Measurements from ENCODE around the gene ST3GAL4.
A peak's percentile ranks its signal among the peaks of the same experiment; 100 is the strongest.

The ST3GAL4 gene

GRCh38 chr11:126317756-126318573 is 37.5 kb upstream of the ST3GAL4 start:
- H3K9ac ChIP-seq (ENCODE audit: low read length), result peak overlapping the region; percentile 81
- H3K4me3 ChIP-seq (ENCODE audit: low read length), result peak overlapping the region; percentile 65
- peaks cover 6% of the 10 kb centered on the region for H3K36me3 ChIP-seq (ENCODE audit: control insufficient read depth, insufficient read depth, low read length, severe bottlenecking)
- no peaks in the 10 kb centered on the region for H3K9me3 ChIP-seq (ENCODE audit: control insufficient read depth, low read length)
- peak; percentile 87 for DNase-seq (ENCODE audit: low read depth)
- H3K4me1 ChIP-seq (ENCODE audit: control insufficient read depth, insufficient read depth, low read length), result peaks cover 30% of the 10 kb centered on the region
- H3K27me3 ChIP-seq (replicated peaks; ENCODE audit: control insufficient read depth, insufficient read depth, low read length), result no peaks in the 10 kb centered on the region

DNA sequence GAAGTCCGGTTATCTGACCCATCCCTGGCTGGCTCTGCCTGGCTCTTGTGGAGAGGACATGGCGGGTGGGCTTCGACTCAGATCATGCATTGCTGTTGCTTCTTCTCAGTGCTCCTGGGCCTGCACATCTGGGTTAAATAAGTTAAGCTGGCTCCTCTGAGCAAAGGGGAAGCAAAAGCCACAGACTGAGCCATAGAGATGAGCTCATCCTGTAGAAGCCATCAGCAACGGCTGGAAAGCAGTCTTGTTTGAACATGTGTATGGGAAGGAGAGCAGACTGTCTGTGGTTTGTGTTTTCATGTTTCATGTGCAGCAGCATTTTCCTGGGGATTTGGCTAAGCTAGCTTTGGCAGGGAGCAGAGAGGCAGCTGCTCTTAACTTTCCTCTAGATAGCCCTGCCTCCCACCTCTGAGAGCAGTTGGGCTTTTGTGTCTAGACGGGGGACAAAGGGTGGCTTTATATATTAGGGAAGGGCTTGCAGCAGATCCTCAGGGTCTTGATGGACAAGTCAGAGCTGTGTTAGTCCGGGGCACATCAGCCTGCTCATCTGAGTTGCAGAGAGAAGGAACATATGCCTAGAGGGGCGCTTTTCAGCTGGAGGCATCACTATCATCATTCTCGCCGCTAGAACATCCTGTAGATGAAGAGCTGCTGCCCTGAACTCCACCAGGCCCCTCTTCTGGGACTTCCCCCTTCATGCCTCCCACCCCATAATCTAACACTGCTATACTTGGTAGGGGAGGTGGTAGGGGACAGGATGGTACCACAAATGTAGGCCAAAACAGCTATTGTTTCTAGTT is 36.7 kb upstream of the ST3GAL4 start:
- H3K9ac ChIP-seq (ENCODE audit: low read length), result peak overlapping the region; percentile 81
- peaks cover 5% of the 10 kb centered on the region for H3K36me3 ChIP-seq (ENCODE audit: control insufficient read depth, insufficient read depth, low read length, severe bottlenecking)
- H3K9me3 ChIP-seq (ENCODE audit: control insufficient read depth, low read length), result no peaks in the 10 kb centered on the region
- peak; percentile 91 for DNase-seq (ENCODE audit: low read depth)
- H3K27me3 ChIP-seq (replicated peaks; ENCODE audit: control insufficient read depth, insufficient read depth, low read length), result no peaks in the 10 kb centered on the region
- H3K4me1 ChIP-seq (ENCODE audit: control insufficient read depth, insufficient read depth, low read length), result peaks cover 34% of the 10 kb centered on the region
- H3K4me3 ChIP-seq (ENCODE audit: low read length), result peak overlapping the region; percentile 65

GRCh38 chr11:126319374-126319740 is 36.1 kb upstream of the ST3GAL4 start:
- Histone ChIP-seq H3K4me3 (ENCODE audit: low read length) (peak overlapping the region; percentile 65), H3K27me3 (replicated peaks; ENCODE audit: control insufficient read depth, insufficient read depth, low read length) (no peaks in the 10 kb centered on the region), H3K9me3 (ENCODE audit: control insufficient read depth, low read length) (no peaks in the 10 kb centered on the region), H3K4me1 (ENCODE audit: control insufficient read depth, insufficient read depth, low read length) (peaks cover 34% of the 10 kb centered on the region), H3K36me3 (ENCODE audit: control insufficient read depth, insufficient read depth, low read length, severe bottlenecking) (no peaks in the 10 kb centered on the region), H3K9ac (ENCODE audit: low read length) (peak overlapping the region; percentile 81)
- DNase-seq (ENCODE audit: low read depth), result no peak

GRCh38 chr11:126322996-126323395 is 32.5 kb upstream of the ST3GAL4 start:
- no peaks in the 10 kb centered on the region for H3K27me3 ChIP-seq (replicated peaks; ENCODE audit: control insufficient read depth, insufficient read depth, low read length)
- no peak for DNase-seq (ENCODE audit: low read depth)
- H3K4me1 ChIP-seq (ENCODE audit: control insufficient read depth, insufficient read depth, low read length), result peaks cover 24% of the 10 kb centered on the region
- no peak overlapping the region for H3K9ac ChIP-seq (ENCODE audit: low read length)
- H3K36me3 ChIP-seq (ENCODE audit: control insufficient read depth, insufficient read depth, low read length, severe bottlenecking), result no peaks in the 10 kb centered on the region
- no peaks in the 10 kb centered on the region for H3K9me3 ChIP-seq (ENCODE audit: control insufficient read depth, low read length)
- no peak overlapping the region for H3K4me3 ChIP-seq (ENCODE audit: low read length)

DNA sequence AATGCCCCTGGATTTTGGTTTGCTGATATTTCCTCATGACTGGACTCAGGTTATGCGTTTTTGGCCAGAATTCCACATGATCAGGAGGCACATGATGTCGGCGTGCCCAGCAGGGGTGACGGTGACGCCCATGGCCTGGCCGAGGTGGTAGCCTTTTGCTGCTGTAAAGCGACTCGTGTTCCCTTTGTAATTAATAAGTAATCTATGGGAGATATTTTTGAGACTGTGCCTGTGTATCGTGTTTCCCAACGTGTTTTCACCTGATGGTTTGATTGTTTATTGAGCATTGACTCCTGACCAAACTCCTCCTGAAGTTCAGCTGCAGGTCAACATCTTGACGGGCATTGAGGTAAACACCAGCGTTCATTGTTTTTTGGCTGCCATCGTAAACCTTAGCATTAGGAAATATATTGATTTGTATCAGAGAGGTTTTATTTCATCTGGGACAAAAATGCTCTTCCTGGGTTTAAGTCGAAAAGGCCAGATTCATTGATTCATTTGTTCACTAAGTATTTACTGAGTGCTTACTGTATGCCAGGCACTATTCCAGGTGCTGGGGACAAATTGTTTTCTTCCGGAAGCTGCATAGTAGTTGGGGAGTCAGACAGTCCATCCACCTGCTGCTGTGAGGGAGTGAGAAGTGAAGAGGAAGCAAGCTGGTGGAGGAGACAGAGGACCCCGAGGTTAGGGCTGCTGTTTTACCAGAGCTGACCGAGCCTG is 28.0 kb upstream of the ST3GAL4 start:
- Histone ChIP-seq H3K4me3 (ENCODE audit: low read length) (no peak overlapping the region), H3K9ac (ENCODE audit: low read length) (no peak overlapping the region), H3K36me3 (ENCODE audit: control insufficient read depth, insufficient read depth, low read length, severe bottlenecking) (no peaks in the 10 kb centered on the region), H3K27me3 (replicated peaks; ENCODE audit: control insufficient read depth, insufficient read depth, low read length) (no peaks in the 10 kb centered on the region), H3K9me3 (ENCODE audit: control insufficient read depth, low read length) (no peaks in the 10 kb centered on the region), H3K4me1 (ENCODE audit: control insufficient read depth, insufficient read depth, low read length) (peaks cover 35% of the 10 kb centered on the region)
- DNase-seq (ENCODE audit: low read depth), result no peak

- Histone ChIP-seq H3K27me3 (replicated peaks; ENCODE audit: control insufficient read depth, insufficient read depth, low read length) (no peaks in the 10 kb centered on the region), H3K4me1 (ENCODE audit: control insufficient read depth, insufficient read depth, low read length) (peaks cover 37% of the 10 kb centered on the region), H3K36me3 (ENCODE audit: control insufficient read depth, insufficient read depth, low read length, severe bottlenecking) (no peaks in the 10 kb centered on the region), H3K4me3 (ENCODE audit: low read length) (no peak overlapping the region), H3K9ac (ENCODE audit: low read length) (no peak overlapping the region), H3K9me3 (ENCODE audit: control insufficient read depth, low read length) (no peaks in the 10 kb centered on the region)
- no peak for DNase-seq (ENCODE audit: low read depth)
These were observed 27.5 kb upstream of the ST3GAL4 start for GRCh38 chr11:126328001-126328390.

DNA sequence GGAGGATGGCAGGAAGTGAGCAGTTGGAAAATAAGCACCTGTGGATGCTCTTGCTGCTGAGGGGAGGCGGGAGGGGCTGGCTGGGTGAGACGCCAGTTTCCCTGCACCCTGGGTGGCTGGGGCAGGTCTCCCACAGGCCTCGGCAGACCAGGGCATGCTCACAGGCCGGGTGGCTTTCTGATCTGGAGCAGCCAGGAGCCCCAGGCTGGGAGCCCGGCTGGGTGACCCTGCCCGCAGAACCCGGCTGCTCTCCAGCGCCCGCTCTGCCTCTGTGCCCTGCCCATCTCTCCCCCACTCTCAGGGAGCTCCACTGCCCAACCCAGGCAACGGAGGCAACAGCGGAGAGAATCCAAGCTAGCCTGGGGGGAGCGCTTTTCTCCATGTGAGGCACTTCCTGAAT is 27.0 kb upstream of the ST3GAL4 start:
- Histone ChIP-seq H3K9me3 (ENCODE audit: control insufficient read depth, low read length) (no peaks in the 10 kb centered on the region), H3K27me3 (replicated peaks; ENCODE audit: control insufficient read depth, insufficient read depth, low read length) (no peaks in the 10 kb centered on the region), H3K4me3 (ENCODE audit: low read length) (no peak overlapping the region), H3K4me1 (ENCODE audit: control insufficient read depth, insufficient read depth, low read length) (peaks cover 36% of the 10 kb centered on the region), H3K9ac (ENCODE audit: low read length) (no peak overlapping the region), H3K36me3 (ENCODE audit: control insufficient read depth, insufficient read depth, low read length, severe bottlenecking) (no peaks in the 10 kb centered on the region)
- DNase-seq (ENCODE audit: low read depth), result no peak

GRCh38 chr11:126328938-126329643 is 26.4 kb upstream of the ST3GAL4 start:
- Histone ChIP-seq H3K27me3 (replicated peaks; ENCODE audit: control insufficient read depth, insufficient read depth, low read length) (no peaks in the 10 kb centered on the region), H3K9me3 (ENCODE audit: control insufficient read depth, low read length) (no peaks in the 10 kb centered on the region), H3K36me3 (ENCODE audit: control insufficient read depth, insufficient read depth, low read length, severe bottlenecking) (no peaks in the 10 kb centered on the region), H3K9ac (ENCODE audit: low read length) (no peak overlapping the region), H3K4me3 (ENCODE audit: low read length) (no peak overlapping the region), H3K4me1 (ENCODE audit: control insufficient read depth, insufficient read depth, low read length) (peaks cover 37% of the 10 kb centered on the region)
- no peak for DNase-seq (ENCODE audit: low read depth)

DNA sequence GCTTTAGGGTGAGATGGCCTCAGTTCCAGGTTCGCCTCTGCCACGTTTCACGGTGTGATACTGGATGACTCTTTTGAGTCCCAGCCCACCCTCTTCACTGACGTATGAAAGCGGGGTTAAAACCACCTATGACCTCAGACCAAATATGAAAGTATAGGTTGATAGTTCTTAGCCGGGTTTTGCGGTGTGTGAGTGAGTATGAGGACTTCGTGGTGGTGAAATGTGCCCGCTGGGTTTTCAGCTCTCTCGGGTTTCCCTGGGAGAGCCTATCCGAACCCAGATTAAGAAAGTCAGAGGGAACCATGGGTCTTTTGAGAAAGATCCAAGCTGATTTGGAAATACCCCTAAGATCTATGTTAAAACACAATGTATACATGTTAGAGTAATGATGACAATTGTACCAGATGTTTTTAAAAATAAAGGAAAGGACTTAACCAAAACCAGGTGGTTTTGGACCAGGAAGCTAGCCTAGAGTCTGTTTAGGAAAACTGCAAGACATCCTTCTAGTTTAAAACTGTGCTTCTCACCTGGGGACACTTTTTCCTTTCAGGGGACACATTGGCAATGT is 25.8 kb upstream of the ST3GAL4 start:
- Histone ChIP-seq H3K4me1 (ENCODE audit: control insufficient read depth, insufficient read depth, low read length) (peaks cover 40% of the 10 kb centered on the region), H3K9ac (ENCODE audit: low read length) (no peak overlapping the region), H3K9me3 (ENCODE audit: control insufficient read depth, low read length) (no peaks in the 10 kb centered on the region), H3K27me3 (replicated peaks; ENCODE audit: control insufficient read depth, insufficient read depth, low read length) (no peaks in the 10 kb centered on the region), H3K36me3 (ENCODE audit: control insufficient read depth, insufficient read depth, low read length, severe bottlenecking) (no peaks in the 10 kb centered on the region), H3K4me3 (ENCODE audit: low read length) (no peak overlapping the region)
- no peak for DNase-seq (ENCODE audit: low read depth)

DNA sequence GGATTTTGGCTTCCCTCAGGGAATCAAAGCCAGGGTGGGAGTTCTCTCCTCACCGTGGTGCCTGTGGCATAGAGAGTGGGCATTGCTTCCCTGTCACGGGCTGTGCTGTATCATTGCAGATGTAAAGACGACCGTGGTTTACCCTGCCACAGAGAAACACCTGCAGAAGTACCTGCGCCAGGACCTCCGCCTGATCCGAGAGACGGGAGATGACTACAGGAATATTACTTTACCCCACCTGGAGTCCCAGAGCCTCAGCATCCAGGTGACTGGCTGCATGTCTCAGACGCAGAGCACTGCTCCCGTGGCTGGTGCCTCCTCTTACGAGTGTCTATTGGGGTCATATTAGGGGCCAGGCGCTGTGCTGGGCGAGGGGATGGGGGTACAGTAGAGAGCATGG is 24.2 kb upstream of the ST3GAL4 start:
- Histone ChIP-seq H3K4me1 (ENCODE audit: control insufficient read depth, insufficient read depth, low read length) (peaks cover 47% of the 10 kb centered on the region), H3K9me3 (ENCODE audit: control insufficient read depth, low read length) (no peaks in the 10 kb centered on the region)
- no peak for DNase-seq (ENCODE audit: low read depth)

More for the DNA sequence above, 24.2 kb upstream of the ST3GAL4 start:
- Histone ChIP-seq H3K4me3 (ENCODE audit: low read length) (no peak overlapping the region), H3K36me3 (ENCODE audit: control insufficient read depth, insufficient read depth, low read length, severe bottlenecking) (no peaks in the 10 kb centered on the region), H3K27me3 (replicated peaks; ENCODE audit: control insufficient read depth, insufficient read depth, low read length) (no peaks in the 10 kb centered on the region), H3K9ac (ENCODE audit: low read length) (no peak overlapping the region)
